Germinal center (tissue), 1 donor: ENCODE measurements around the gene ANP32A.
"Not testable (repeated sequence)": the region's sequence is repeated elsewhere in the genome, so short reads cannot be mapped to it uniquely, and the experiment has no call there.

Experiments
- DNase-seq: peaks from one replicate; pipeline ENCODE4 v3.0.0; 2012; ENCODE audit warnings: mixed read lengths, low spot score

ANP32A gene

DNA sequence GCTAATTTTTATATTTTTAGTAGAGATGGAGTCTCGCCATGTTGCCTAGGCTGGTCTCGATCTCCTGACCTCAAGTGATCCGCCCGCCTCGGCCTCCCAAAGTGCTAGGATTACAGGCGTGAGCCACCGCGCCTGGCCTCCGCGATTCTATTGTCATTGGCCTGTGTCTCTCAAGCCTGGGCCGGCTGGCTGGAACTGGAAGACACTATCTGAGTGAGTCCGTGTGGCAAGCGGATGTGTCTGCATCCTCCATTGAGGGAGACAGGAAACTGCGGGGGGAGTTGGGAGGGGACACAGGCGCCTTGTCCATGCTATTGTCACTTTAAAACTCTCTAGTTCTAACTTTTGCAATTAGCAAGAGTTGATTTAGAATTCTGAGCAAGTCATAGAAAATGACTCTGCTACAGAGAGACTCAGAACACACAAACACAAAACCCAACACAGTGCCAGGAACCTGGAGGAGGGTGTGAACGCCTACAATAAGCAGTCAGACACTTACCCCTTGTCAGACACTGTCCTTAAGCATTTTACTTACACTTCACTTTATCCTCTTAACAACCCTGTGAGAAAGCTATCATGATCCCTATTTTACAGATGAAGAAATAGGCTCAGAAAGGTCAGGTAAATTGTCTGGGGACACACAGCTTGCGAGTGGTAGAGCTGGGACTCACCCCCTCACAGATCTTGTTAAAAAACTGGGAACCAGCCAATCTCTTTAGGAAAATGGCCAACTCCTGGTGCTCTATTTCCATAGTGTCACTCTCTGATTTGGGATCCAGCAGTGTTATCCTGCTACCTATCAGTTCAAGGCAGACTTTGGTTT is 38.7 kb downstream of the ANP32A start:
- DNase-seq, result no peak

DNA sequence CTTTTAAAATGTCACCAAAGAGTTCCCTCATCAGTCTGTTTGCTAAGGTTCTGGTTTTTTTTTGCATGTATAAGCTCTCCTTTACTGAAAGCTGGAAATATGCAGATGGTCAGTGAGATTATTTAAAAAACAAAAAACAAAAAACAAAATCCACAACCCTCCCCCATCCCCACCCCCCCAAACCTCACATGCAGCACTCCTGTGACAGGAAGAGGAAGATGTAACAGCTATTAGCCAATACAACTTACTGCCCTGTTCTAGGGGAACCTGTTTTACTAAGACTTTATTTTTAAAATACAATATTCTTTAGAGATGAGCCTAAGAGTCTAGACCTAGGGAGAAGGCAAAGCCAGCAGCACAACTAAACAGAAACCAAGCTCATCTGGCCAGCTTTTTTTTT is 39.5 kb downstream of the ANP32A start:
- no peak for DNase-seq

DNA sequence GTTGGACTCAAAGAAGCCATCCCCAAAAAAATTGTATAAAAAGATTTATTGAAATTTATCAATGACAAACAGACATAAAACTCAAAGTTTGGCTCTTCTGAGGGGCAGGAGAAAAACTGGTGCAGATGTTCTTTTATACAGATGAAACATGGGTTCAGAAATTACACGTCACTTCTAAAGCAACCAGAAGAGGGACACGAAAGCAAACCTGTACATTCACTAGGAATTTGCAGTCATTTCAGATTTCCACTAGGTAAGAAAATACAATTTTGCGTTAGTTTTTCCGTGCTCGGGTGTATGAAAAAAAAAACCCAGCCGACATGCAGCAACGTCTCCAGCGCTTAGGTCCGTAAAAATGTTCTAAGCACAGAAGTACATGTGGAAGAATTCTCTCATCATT is 41.8 kb downstream of the ANP32A start:
- no peak for DNase-seq

DNA sequence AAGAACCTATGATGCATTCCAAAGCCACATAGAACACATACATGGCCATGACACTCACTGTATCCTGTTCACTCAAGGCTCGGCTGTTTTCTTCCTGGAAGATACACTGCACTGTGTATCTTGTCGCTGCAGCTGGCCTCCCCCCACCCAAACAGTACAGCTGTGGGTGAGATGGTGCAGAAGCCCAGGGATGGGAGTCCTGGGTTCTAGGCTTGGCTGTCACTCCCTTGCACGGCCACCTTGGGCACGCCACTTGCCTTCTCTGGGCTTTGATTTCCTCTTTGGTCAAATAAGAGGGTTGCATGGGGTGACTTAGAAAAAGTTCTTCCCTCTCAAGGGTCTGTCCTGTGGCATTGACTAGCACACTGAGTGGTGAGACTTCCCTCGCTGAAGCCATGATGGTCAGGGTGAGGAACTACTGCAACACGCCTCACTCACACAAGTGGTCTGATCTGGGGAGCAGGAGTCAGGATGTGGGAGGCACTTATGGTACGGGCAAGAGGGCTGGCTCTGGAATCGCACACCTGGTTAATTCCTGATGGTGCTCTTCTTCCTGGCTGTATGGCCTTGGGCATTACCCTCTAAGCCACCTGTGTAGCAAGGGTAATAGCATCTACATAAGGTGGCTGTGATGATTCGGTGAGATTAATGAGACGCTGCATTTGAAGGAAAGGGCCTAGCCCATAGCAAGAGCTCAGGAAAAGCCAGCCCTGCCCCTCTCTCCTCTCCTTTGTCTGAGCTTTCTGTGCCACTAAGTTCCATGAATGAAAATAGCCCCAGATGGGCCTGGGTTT is 44.0 kb downstream of the ANP32A start:
- no peak for DNase-seq

DNA sequence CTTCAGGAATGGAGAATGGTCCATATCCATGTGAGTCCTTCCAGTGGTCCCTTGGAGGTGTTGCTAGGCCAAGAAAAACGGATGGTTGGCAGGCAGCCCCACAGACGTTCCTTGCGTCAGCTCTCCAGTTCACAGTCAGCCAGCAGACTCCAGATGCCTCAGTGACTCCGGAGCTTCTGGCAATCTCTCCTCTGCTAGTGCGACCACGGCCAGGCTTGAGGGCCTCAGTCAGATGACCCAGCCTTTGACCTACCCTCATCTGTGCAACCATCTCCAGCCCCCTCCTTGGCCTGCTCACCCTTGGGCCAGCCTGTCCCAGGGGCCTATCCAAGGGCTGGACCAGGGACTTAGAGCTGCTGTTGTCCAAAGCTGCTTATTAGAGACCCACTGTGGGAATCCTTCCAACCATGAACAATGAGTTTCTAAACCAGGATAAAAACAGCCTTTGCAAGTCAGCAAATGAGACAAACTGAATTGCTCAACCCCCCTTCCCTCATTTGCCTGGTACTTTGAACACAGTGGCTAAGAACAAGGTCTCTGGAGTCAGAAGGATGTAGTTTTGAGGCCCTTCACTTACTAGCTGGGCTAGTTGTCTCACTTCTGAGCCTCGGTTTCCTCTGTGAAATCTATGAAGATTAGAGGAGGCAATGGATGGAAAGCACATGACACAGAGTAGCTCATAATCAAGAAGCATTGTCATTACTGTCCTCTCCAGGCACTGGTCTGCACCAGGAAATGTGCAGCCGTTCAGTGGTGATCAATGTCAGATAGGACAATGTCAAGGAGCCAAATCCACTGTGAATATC is 44.8 kb downstream of the ANP32A start:
- DNase-seq, result no peak

DNA sequence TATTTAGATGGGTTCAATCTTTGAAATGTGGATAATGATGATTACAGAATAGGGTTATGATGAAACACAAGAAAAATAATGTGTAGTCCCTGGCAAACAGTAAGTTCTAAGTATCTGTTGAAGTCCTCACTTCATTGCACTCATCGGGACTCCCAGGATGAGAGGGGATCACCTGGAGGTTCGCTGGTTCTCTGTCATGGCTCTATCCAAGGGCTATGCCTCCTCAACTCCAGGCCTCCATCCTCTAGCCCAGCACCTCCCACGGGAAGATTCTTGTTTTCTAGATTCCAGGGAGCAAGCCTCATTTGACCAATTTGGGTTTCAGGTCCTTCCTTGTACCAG is 45.5 kb downstream of the ANP32A start:
- DNase-seq, result no peak

DNA sequence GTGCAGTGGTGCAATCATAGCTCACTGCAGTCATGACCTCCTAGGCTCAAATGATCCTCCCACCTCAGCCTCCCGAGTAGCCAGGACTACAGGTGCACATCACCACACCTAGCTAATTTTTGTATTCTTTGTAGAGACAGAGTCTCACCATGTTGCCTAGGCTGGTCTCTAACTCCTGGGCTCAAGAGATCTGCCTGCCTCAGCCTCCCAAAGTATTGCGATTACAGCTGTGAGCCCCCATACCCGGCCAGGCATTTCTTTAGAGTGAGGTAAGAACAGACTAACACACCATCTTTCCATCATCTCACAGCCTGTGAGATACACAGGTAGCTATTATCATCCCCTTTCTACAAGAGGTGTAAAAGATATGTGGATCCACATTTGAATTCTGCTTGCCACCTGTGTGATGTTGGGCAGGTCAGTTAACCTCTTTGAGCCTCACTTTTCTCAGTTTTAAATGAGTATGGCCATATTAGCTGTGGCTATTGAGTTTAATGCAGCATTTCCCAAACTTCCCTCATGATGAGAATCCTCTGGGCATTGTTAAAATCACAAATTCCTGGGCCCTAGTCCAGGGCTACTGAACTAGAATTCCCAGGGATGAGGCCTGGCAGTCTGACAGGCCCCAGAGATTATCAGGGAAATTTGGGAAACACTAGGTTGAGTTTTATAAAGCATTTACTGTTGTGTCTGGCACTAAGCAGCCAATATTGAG is 46.0 kb downstream of the ANP32A start:
- DNase-seq, result no peak

DNA sequence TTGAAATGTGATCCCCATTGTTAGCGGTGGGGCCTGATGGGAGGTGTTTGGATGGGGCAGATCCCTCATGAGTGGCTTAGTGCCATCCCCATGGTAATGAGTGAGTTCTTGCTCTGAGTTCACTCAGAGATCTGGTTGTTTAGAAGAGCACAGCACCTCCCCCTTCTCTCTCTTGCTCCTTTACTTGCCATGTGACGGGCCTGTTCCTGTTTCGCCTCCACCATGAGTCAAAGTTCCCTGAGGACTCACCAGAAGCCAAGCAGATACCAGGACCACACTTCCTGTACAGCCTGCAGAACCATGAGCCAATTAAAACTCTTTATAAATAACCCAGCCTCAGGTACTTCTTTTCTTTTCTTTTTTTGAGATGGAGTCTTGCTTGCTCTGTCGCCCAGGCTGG is 46.6 kb downstream of the ANP32A start:
- DNase-seq, result no peak

DNA sequence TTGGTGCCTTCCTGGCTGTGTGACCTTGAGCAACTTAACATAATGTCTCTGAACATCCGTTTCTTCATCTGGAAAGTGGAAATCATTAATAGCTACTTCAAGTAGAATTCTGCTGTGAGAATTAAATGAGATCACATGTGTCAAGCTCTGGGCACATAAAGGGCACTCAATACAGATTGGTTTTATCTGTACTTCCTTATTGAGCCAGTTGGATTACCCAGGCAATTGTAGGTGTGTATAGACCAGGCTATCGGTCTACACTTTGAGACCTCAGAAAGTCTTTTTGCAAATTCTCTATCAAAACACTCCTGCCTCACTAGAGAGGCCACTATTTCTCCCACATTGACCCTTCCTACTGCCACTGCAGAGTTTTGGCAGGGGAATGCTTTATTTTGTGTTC is 47.7 kb downstream of the ANP32A start:
- DNase-seq, result no peak

DNA sequence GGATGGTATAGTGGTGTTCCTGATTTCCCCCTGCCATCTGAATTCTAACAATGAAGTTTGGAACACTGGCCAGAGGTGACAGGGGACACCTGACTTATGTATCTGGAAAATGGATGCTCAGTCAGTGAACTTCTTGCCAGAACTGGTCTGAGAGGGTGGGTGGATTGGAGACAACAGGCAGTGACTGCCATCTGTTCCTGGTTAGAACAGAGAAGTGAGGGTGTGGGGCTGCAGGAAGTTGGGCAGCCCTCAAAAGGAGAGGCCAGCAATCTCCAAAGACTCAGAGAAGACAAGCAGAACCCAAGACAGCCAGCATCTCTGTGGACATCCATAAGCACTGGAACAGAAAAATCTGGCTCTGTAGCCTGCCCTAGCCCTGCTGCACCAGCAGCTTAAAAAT is 50.5 kb downstream of the ANP32A start:
- DNase-seq, result no peak

DNA sequence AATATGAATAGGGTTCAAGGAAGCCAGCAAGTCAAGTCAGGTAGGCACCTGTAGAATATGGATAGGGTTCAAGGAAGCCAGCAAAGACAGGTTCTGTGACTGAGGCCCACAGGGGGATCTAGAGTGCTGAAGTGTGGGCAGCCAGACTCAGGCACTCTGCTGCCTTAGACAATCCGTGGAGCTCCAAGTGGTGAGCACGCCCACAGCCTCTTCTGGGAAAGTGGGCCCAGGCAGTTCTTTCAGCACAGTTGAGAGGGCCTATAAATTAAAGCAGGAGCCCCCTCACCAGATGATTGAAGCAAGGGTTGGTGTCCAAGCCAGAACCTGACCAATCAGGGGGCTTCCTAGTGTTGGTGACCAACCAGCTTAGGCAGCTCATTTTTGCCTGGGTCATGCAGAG is 51.0 kb downstream of the ANP32A start:
- DNase-seq, result no peak

DNA sequence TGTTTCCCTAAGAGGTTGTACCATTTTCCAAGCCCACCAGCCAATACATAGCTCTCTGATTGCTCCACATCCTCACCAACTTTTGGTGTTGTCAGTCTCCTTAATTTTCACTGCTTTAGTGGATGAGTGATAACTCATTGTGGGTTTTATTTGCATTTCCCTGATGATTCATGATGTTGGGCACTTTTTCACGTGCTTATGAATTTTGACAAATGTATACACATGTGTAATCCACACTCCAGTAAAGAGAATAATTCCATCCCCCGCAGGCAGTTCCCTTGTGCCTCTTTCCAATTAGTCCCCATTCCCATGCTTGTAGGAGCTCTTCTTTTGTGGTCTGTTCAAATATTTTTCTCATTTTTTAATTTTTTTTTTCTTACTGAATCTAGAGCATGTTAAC is 52.4 kb downstream of the ANP32A start:
- no peak for DNase-seq

DNA sequence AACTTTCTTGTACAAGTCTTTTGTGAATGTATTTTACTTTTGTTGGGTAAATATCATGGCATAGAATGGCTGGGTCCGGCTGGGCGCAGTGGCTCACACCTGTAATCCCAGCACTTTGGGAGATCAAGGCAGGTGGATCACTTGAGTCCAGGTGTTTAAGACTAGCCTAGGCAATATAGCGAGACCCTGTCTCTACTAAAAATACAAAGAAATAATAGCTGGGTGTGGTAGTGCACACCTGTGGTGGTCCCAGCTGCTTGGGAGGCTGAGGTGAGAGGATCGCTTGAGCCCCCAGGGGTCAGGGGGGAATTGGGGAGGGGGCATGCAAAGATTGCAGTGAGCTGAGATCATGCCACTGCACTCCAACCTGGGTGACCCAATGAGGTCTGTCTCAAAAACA is 52.9 kb downstream of the ANP32A start:
- no peak for DNase-seq

DNA sequence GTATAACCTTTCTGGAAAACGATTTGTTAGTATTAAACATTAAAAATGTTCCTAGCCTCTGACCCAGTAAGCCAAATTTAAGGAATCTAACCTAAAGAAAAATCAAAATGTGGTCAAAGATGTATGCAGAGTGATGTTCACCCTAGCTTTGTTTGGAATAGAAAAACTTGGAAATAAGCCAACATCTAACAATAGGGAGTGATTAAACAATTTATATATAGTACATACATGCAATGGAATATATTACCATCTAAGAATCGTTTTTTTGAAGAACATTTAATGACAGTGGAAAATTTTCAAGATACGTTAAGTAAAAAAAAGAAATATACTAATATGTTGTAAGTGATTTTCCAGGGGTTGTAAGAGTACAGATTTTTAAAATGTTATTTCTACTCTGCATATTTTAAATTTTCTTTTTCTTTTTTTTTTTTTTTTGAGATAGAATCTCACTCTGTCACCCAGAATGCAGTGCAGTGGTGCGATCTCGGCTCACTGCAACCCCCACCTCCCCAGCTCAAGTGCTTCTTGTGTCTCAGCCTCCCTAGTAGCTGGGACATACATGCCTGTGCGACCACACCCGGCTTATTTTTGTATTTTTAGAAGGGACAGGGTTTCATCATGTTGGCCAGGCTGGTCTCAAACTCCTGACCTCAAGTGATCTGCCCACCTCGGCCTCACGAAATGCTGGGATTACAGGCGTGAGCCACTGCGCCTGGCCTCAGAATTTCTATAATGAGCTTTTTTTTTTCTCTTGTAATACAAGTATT is 54.9 kb downstream of the ANP32A start:
- no peak for DNase-seq

DNA sequence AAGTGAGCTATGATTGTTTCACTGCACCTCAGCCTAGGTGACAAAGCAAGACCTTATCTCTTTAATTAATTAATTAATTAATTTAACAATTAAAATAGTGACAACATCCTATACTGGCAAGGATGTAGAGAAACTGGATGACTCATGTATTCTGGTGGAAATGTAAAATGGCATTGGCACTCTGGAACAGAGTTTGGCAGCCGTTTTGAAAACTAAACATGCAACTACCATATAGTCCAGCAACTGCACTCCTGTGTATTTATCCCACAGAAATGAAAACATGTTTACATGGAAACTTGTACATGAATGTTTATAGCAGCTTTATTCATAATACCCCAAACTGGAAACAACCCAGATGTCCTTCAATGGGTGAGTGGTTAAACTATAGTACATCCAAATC is 56.6 kb downstream of the ANP32A start:
- DNase-seq, result no peak

DNA sequence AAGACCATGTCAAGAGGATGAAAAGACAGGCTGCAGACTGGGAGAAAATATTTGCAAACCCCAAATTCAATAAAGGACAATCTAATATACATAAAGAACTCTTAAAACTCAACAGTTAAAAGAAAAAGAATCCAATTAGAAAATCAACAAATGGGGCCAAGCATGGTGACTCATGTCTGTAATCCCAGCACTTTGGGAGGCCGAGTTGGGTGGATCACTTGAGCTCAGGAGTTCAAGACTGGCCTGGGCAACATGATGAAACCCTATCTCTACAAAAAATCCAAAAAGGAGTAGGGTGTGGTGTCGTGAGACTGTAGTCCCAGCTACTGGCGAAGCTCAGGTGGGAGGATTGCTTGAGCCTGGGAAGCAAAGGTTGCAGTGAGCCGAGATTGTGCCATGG is 57.6 kb downstream of the ANP32A start:
- DNase-seq, result no peak

DNA sequence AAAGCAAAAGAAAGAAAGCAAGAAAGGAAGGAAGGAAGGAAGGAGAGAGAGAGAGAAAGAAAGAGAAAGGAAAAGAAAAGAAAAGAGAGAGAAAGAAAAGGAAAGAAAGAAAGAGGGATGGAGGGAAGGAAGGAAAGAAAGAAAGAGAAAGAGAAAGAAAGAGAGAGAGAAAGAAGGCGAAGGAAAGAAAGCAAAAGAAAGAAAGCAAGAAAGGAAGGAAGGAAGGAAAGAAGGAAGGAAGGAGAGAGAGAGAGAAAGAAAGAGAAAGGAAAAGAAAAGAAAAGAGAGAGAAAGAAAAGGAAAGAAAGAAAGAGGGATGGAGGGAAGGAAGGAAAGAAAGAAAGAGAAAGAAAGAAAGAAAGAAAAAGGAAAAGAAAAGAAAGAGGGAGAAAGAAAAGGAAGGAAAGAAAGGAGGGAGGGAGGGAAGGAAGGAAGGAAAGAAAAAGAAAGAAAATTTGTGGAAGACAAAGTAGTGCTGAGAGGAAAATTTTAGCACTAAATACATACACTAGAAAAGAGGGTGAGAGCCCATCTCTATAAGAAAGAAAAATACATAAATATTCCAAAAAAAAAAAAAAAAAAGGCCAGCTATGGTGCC is 60.6 kb downstream of the ANP32A start:
- DNase-seq, result not testable (repeated sequence)

DNA sequence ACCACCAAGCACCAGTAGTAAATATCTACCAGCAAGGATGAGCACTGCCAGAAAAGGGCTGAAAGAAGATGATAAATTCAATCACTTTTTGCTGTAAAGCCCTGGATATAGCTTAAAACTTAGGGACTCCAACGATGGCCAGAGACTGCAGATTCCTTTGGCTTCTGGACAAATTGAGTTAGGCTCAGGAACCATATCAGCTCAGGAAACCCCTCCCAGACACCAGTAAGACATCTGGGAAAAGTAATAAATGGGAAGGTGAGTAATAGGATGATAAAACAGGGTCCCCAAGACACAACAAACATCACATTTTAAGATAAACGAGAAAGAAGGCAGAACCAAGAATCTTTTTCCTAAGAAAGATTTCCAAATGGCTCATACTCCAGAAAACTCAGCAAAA is 65.0 kb downstream of the ANP32A start:
- DNase-seq, result no peak

DNA sequence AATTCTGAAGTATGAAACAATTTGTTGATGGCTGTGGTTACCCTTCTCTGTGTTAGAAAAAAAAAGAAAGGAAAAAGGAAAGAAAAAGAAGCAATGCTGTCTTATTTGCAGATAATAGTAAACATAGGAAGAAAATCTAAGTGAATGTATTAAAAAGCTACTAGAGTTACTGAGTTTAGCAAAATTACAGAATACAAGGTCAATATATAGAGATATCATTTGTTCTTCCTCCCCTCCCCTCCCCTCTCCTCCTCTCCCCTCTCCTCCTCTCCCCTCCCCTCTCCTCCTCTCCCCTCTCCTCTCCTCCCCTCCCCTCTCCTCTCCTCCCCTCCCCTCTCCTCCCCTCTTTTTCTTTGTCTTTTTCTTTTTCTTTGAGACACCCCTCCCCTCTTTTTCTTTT is 69.1 kb downstream of the ANP32A start:
- no peak for DNase-seq

DNA sequence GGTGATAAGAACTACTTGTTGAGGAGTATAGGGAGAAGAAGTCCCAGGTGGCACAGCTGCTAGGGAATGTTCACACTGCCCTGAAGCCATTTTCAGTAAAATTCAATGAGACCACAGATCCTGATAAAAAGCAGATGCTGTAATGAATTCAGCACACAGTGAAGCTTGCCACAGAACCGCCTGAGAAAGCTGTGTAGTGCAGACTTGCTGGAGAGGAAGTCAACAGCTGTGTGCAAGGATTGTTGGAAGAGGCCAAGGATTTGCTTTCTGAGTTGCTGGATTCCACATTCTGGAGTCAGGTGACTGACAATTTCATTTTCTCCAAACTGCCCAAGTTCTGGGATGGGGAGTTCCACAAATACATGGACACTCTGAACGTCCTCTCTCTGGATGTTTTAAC is 70.9 kb downstream of the ANP32A start:
- DNase-seq, result no peak

DNA sequence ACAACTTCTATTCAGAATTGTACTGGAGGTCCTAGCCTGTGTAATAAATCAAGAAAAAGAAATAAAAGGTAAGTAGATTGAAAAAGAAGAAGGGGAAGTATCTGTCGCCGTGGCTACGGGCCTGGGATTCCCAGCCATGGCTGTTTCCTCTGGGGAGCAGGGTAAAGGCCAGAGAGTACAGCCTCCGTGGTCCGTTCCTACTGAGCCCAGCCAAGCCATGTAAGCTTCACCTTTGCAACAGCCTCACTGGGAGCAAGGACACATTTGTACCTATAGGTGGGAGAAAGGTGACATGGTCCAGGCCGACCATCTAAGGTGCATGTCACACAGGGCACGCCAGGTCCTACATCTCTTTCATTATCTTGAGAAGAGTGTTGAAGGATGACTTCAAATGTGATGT is 71.3 kb downstream of the ANP32A start:
- DNase-seq, result no peak
